ENCODE data around the gene RHBDL3.

The RHBDL3 gene

GRCh38 chr17:32267690-32268205 is 2.1 kb downstream of the RHBDL3 start:
- H3K36me3 ChIP-seq (ENCODE audit: control insufficient read depth, insufficient read depth, low read length): no peaks in the 10 kb centered on the region
- peaks cover 4% of the 10 kb centered on the region for H3K4me1 ChIP-seq
- H3K27ac ChIP-seq: no peak overlapping the region
- H3K79me2 ChIP-seq: no peaks in the 10 kb centered on the region
- TF ChIP-seq, protein P1, sequence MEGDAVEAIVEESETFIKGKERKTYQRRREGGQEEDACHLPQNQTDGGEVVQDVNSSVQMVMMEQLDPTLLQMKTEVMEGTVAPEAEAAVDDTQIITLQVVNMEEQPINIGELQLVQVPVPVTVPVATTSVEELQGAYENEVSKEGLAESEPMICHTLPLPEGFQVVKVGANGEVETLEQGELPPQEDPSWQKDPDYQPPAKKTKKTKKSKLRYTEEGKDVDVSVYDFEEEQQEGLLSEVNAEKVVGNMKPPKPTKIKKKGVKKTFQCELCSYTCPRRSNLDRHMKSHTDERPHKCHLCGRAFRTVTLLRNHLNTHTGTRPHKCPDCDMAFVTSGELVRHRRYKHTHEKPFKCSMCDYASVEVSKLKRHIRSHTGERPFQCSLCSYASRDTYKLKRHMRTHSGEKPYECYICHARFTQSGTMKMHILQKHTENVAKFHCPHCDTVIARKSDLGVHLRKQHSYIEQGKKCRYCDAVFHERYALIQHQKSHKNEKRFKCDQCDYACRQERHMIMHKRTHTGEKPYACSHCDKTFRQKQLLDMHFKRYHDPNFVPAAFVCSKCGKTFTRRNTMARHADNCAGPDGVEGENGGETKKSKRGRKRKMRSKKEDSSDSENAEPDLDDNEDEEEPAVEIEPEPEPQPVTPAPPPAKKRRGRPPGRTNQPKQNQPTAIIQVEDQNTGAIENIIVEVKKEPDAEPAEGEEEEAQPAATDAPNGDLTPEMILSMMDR (IDR thresholded peaks at IDR 0.05): no peak
- no peaks in the 10 kb centered on the region for H3K9me3 ChIP-seq (ENCODE audit: control insufficient read depth, low read length)
- H3K4me2 ChIP-seq (ENCODE audit: low read length): peak overlapping the region; percentile 47
- peak overlapping the region; percentile 6 for H3K4me3 ChIP-seq (ENCODE audit: low read depth, low read length)
- H3K9ac ChIP-seq: no peak overlapping the region
- no peaks in the 10 kb centered on the region for H3K27me3 ChIP-seq (ENCODE audit: control insufficient read depth, insufficient read depth, low read length)
- peak overlapping the region; percentile 76 for H2AFZ ChIP-seq

DNA sequence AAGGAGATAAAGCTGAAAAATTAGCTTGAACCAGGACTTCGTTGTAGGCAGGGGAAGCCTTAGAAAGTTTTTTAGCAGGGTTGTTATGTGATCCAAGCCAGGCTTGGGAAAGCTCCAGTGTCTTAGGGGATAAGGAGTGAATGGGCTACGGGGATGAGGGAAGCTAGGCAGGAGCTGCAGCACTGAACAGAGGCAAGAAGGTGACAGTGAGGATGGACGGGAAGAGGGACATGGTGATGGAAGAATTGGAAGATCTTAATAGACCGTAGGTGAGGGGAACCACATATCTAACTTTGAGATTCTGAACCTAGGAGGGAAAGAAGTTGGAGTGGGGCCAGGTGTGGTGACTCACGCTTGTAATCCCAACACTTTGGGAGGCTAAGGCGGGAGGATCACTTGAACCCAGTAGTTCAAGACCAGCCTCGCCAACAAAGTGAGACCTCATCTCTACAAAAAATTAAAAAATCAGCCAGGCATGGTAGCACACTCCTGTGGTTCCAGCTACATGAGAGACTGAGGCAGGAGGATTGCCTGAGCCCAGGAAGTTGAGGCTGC is 3.2 kb downstream of the RHBDL3 start:
- H3K9ac ChIP-seq: no peak overlapping the region
- no peaks in the 10 kb centered on the region for H3K27me3 ChIP-seq (ENCODE audit: control insufficient read depth, insufficient read depth, low read length)
- no peak overlapping the region for H3K27ac ChIP-seq
- H3K79me2 ChIP-seq: no peaks in the 10 kb centered on the region
- TF ChIP-seq, protein P1 (IDR thresholded peaks at IDR 0.05): no peak
- no peak overlapping the region for H2AFZ ChIP-seq
- no peak overlapping the region for H3K4me3 ChIP-seq (ENCODE audit: low read depth, low read length)
- H3K36me3 ChIP-seq (ENCODE audit: control insufficient read depth, insufficient read depth, low read length): no peaks in the 10 kb centered on the region
- no peak overlapping the region for H3K4me2 ChIP-seq (ENCODE audit: low read length)
- H3K4me1 ChIP-seq: peaks cover 4% of the 10 kb centered on the region
- no peaks in the 10 kb centered on the region for H3K9me3 ChIP-seq (ENCODE audit: control insufficient read depth, low read length)

GRCh38 chr17:32269377-32269776 is 3.7 kb downstream of the RHBDL3 start:
- H3K9ac ChIP-seq: no peak overlapping the region
- no peak overlapping the region for H3K4me2 ChIP-seq (ENCODE audit: low read length)
- H3K9me3 ChIP-seq (ENCODE audit: control insufficient read depth, low read length): no peaks in the 10 kb centered on the region
- TF ChIP-seq, protein P1 (IDR thresholded peaks at IDR 0.05): no peak
- H3K4me3 ChIP-seq (ENCODE audit: low read depth, low read length): no peak overlapping the region
- H3K27ac ChIP-seq: no peak overlapping the region
- no peaks in the 10 kb centered on the region for H3K36me3 ChIP-seq (ENCODE audit: control insufficient read depth, insufficient read depth, low read length)
- no peak overlapping the region for H2AFZ ChIP-seq
- peaks cover 4% of the 10 kb centered on the region for H3K4me1 ChIP-seq
- H3K27me3 ChIP-seq (ENCODE audit: control insufficient read depth, insufficient read depth, low read length): no peaks in the 10 kb centered on the region
- no peaks in the 10 kb centered on the region for H3K79me2 ChIP-seq

DNA sequence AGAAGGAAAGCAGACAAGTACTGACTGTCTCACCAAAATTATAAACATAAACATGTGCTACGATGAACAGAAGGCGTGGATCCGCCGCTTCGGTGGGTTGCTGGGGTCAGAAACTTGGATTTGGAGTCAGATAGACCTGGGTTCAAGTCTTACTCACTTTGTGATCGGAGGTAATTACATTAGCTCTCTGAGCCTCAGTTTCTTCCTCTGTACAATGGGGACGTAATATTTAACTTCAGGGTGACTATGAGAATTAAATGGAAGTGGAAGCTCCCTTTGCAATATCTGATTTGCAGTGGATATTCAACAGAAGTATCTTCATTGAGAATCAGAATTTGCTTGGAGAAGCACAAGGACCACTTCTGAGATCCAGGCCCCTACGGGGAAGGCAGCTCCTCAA is 6.2 kb downstream of the RHBDL3 start:
- H3K27ac ChIP-seq: no peak overlapping the region
- no peaks in the 10 kb centered on the region for H3K27me3 ChIP-seq (ENCODE audit: control insufficient read depth, insufficient read depth, low read length)
- no peak overlapping the region for H3K4me3 ChIP-seq (ENCODE audit: low read depth, low read length)
- no peaks in the 10 kb centered on the region for H3K79me2 ChIP-seq
- H3K9me3 ChIP-seq (ENCODE audit: control insufficient read depth, low read length): no peaks in the 10 kb centered on the region
- H2AFZ ChIP-seq: no peak overlapping the region
- H3K4me2 ChIP-seq (ENCODE audit: low read length): no peak overlapping the region
- TF ChIP-seq, protein P1 (IDR thresholded peaks at IDR 0.05): no peak
- peaks cover 4% of the 10 kb centered on the region for H3K4me1 ChIP-seq
- H3K36me3 ChIP-seq (ENCODE audit: control insufficient read depth, insufficient read depth, low read length): no peaks in the 10 kb centered on the region
- H3K9ac ChIP-seq: no peak overlapping the region

DNA sequence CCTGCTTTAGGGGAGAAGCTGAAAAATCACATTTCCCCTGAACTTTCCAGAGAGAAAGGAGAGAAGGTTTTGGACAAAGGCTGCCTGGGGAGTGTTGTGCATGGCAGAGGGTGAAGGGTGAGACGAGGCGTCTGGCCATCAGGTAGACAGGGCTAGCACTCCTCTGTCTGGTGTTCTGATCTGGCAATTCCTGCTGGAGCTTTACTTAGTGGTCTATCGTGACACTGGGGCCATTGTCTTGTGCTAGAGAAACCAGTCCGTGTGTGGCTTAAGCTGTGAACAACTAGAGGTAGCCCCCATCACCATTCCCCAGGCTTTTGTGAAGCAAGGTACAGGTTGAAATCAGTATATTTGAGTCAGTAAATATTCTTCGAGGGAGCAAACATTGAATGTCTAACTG is 8.5 kb downstream of the RHBDL3 start:
- Histone ChIP-seq H2AFZ (no peak overlapping the region), H3K9me3 (ENCODE audit: control insufficient read depth, low read length) (no peaks in the 10 kb centered on the region), H3K4me2 (ENCODE audit: low read length) (no peak overlapping the region), H3K79me2 (no peaks in the 10 kb centered on the region), H3K27ac (no peak overlapping the region), H3K4me1 (no peaks in the 10 kb centered on the region), H3K27me3 (ENCODE audit: control insufficient read depth, insufficient read depth, low read length) (no peaks in the 10 kb centered on the region), H3K4me3 (ENCODE audit: low read depth, low read length) (no peak overlapping the region), H3K9ac (no peak overlapping the region), H3K36me3 (ENCODE audit: control insufficient read depth, insufficient read depth, low read length) (no peaks in the 10 kb centered on the region)
- TF ChIP-seq, protein P1 (IDR thresholded peaks at IDR 0.05): no peak

Measured in parathyroid adenoma (tissue), 2 donors.